HCT116 (cell line): ENCODE results near the gene IFT122. TPM values are rescaled to one million over a fixed set of nuclear protein-coding genes. Genes with fewer than 3 reads are reported as not detected.

Experiments used
- ATAC-seq: fragments of 200-7000 bp; cut with Tn5 transposase; 2 replicates; pipeline ENCODE4 v1.9.1; 2020; ENCODE audit warnings: mild to moderate bottlenecking, moderate library complexity
- BruUV-seq: library from RNA; stranded (reverse); fragments of 400-500 nt; replicated peaks from 2 replicates; lab custom pipeline; 2021; lab: Mats Ljungman, UMichigan
- CTCF ChIA-PET: fragments of 300-600 bp; sonication (Branson Sonifier 250); formaldehyde crosslinking; loops from one replicate; lab custom pipeline; 2021; ENCODE audit warnings: antibody characterized with exemption; lab: Charles Lee
- POLR2A ChIA-PET: fragments of 300-600, 350-600 bp; sonication (Branson Sonifier 250); formaldehyde crosslinking; loops from one replicate; lab custom pipeline; 2021; ENCODE audit warnings: antibody characterized with exemption; lab: Charles Lee
- RAD21 ChIA-PET, 2 experiments: fragments of 300-600 bp; sonication (Branson Sonifier 250); formaldehyde crosslinking; loops; one replicate each; lab custom pipeline; 2023; ENCODE audit warnings: low total read pairs in 2 of 2; ENCODE audit not compliant: uncharacterized antibody in 2 of 2, unreplicated experiment in 2 of 2, low non-redundant PET in 1 of 2; lab: Charles Lee
- DNase-seq: peaks from one replicate; pipeline ENCODE4 v3.0.0-alpha.2; 2010; ENCODE audit warnings: low read depth, low spot score
- H2AFZ ChIP-seq: fragments of 200-600 bp; shearing (Covaris generic), sonication (generic); 2 replicates; pipeline ENCODE4 v1.6.1; 2017; ENCODE audit warnings: low read depth, mixed run types, mixed read lengths, antibody characterized with exemption, low read length; ENCODE audit not compliant: poor library complexity, severe bottlenecking
- H3K27ac ChIP-seq: 2 replicates; pipeline ENCODE4 v1.5.1; 2012; ENCODE audit warnings: low read depth, low read length
- H3K27me3 ChIP-seq: fragments of 200-600 bp; sonication (generic); 2 replicates; pipeline ENCODE4 v1.6.1; 2016; ENCODE audit warnings: mixed run types, low read length, mixed read lengths; ENCODE audit not compliant: insufficient read depth
- H3K36me3 ChIP-seq, 2 experiments: fragments of 200-500 bp in 1 of 2; fragments of 200-600 bp in 1 of 2; sonication (Bioruptor generic) in 1 of 2; sonication (generic) in 1 of 2; 2 replicates each; pipeline versions ENCODE4 v1.5.1 to v1.6.1; 2014 to 2016; ENCODE audit warnings: low read length in 2 of 2, inconsistent platforms in 1 of 2, mixed read lengths in 1 of 2, mixed run types in 1 of 2; ENCODE audit not compliant: insufficient read depth in 2 of 2, control insufficient read depth in 1 of 2
- H3K4me1 ChIP-seq, 2 experiments: fragments of 200-600 bp in 1 of 2; sonication (generic) in 1 of 2; 2 replicates each; pipeline versions ENCODE4 v1.5.1 to v1.6.1; 2012 to 2017; ENCODE audit warnings: low read length in 2 of 2, inconsistent platforms in 1 of 2, mild to moderate bottlenecking in 1 of 2, mixed read lengths in 1 of 2, mixed run types in 1 of 2, moderate library complexity in 1 of 2; ENCODE audit not compliant: insufficient read depth in 2 of 2, control insufficient read depth in 1 of 2
- H3K4me2 ChIP-seq: fragments of 200-600 bp; sonication (generic); 2 replicates; pipeline ENCODE4 v1.6.1; 2017; ENCODE audit warnings: mixed run types, low read length, mixed read lengths
- H3K4me3 ChIP-seq, 2 experiments: fragments of 200-600 bp in 1 of 2; sonication (generic) in 1 of 2; replicated peaks in 1 of 2; 2 replicates each; pipeline ENCODE4 v1.5.1; 2011 to 2016; ENCODE audit warnings: low read length in 2 of 2, control low read depth in 1 of 2, low read depth in 1 of 2, mild to moderate bottlenecking in 1 of 2, mixed read lengths in 1 of 2, mixed run types in 1 of 2
- H3K79me2 ChIP-seq: fragments of 200-600 bp; sonication (generic); 2 replicates; pipeline ENCODE4 v1.6.1; 2017; ENCODE audit warnings: mild to moderate bottlenecking, mixed run types, low read length, moderate library complexity, mixed read lengths; ENCODE audit not compliant: insufficient read depth
- H3K9ac ChIP-seq: fragments of 200-600 bp; sonication (generic); 2 replicates; pipeline ENCODE4 v1.6.1; 2016; ENCODE audit warnings: low read length, mixed read lengths
- H3K9me2 ChIP-seq: fragments of 200-600 bp; sonication (generic), shearing (Covaris generic); 2 replicates; pipeline ENCODE4 v1.6.1; 2017; ENCODE audit warnings: mixed run types, mild to moderate bottlenecking, moderate library complexity; ENCODE audit not compliant: insufficient read depth
- H3K9me3 ChIP-seq, 2 experiments: fragments of 200-500 bp in 1 of 2; fragments of 200-600 bp in 1 of 2; sonication (Bioruptor generic) in 1 of 2; sonication (generic) in 1 of 2; 2 replicates each; pipeline ENCODE4 v1.6.1; 2014 to 2017; ENCODE audit warnings: low read length in 2 of 2, mixed read lengths in 2 of 2, inconsistent platforms in 1 of 2, low read depth in 1 of 2, mild to moderate bottlenecking in 1 of 2, mixed run types in 1 of 2, moderate library complexity in 1 of 2; ENCODE audit not compliant: control insufficient read depth in 1 of 2, insufficient read depth in 1 of 2
- H4K20me1 ChIP-seq: fragments of 200-600 bp; sonication (generic), shearing (Covaris generic); 2 replicates; pipeline ENCODE4 v1.6.1; 2017; ENCODE audit warnings: mixed run types, mild to moderate bottlenecking, moderate library complexity; ENCODE audit not compliant: insufficient read depth
- CBX3 ChIP-seq: IDR thresholded peaks from 2 replicates; pipeline ENCODE4 v1.6.1; 2012; ENCODE audit warnings: low read depth
- EGR1 ChIP-seq: IDR thresholded peaks from 2 replicates; pipeline ENCODE4 v1.6.1; 2012; ENCODE audit warnings: low read depth
- EZH2phosphoT487 ChIP-seq: fragments of 200-600 bp; IDR thresholded peaks from 2 replicates; pipeline ENCODE4 v1.6.1; 2018; ENCODE audit warnings: antibody characterized with exemption, borderline replicate concordance
- FOSL1 ChIP-seq: IDR thresholded peaks from 2 replicates; pipeline ENCODE4 v1.6.1; 2012; ENCODE audit warnings: low read depth
- MAX ChIP-seq: IDR thresholded peaks from 2 replicates; pipeline ENCODE4 v1.6.1; 2012
- RAD21 ChIP-seq: IDR thresholded peaks from 2 replicates; pipeline ENCODE4 v1.6.1; 2012; ENCODE audit warnings: low read depth, mild to moderate bottlenecking
- SRF ChIP-seq: IDR thresholded peaks from 2 replicates; pipeline ENCODE4 v1.6.1; 2012; ENCODE audit warnings: low read depth
- TCF7L2 ChIP-seq: IDR thresholded peaks from 2 replicates; pipeline ENCODE4 v1.7.0; 2011; ENCODE audit warnings: borderline replicate concordance, inconsistent platforms; ENCODE audit not compliant: insufficient read depth, insufficient read length; ENCODE audit errors: extremely low read depth
- YY1 ChIP-seq: IDR thresholded peaks from 2 replicates; pipeline ENCODE4 v1.6.1; 2011; ENCODE audit warnings: low read length, low read depth, moderate library complexity, mild to moderate bottlenecking; ENCODE audit not compliant: insufficient replicate concordance; ENCODE audit errors: extremely low read depth
- ZBTB33 ChIP-seq: IDR thresholded peaks from 2 replicates; pipeline ENCODE4 v1.6.1; 2011; ENCODE audit warnings: mild to moderate bottlenecking, low read length, moderate library complexity; ENCODE audit not compliant: insufficient replicate concordance; ENCODE audit errors: extremely low read depth
- ZFX ChIP-seq: fragments of 450-650 bp; IDR thresholded peaks from 2 replicates; pipeline ENCODE4 v1.6.1; 2017
- ZNF274 ChIP-seq: fragments of 200-500 bp; sonication (Bioruptor generic); IDR thresholded peaks from 2 replicates; pipeline ENCODE4 v1.6.1; 2014; ENCODE audit warnings: mild to moderate bottlenecking, low read depth, low read length, inconsistent platforms
- intact Hi-C: fragments of 100-400 bp; cut with micrococcal nuclease; formaldehyde crosslinking; loops from 2 replicates; pipeline ENCODE4 v1.10.0; 2022
- total RNA-seq: library from RNA; stranded (reverse); gene quantifications from one replicate; pipeline ENCODE4 v1.2.1, GENCODE V29; 2021; ENCODE audit not compliant: unreplicated experiment
- TF ChIP-seq, protein P1 (sequence below), 3 experiments: fragments of 200-600 bp in 1 of 3; sonication (generic) in 1 of 3; IDR thresholded peaks in 2 of 3; conservative IDR thresholded peaks in 1 of 3; 2 replicates each; pipeline ENCODE4 v1.5.1; 2012 to 2017; ENCODE audit warnings: low read depth in 2 of 3, low read length in 2 of 3, antibody characterized with exemption in 1 of 3, borderline replicate concordance in 1 of 3, control low read depth in 1 of 3, mild to moderate bottlenecking in 1 of 3, mixed read lengths in 1 of 3, mixed run types in 1 of 3, moderate library complexity in 1 of 3; ENCODE audit not compliant: insufficient read depth in 1 of 3
- TF ChIP-seq, protein P2 (sequence below): IDR thresholded peaks from 2 replicates; pipeline ENCODE4 v1.6.1; 2012

The IFT122 gene
- total RNA-seq, 1 experiment from 2014 or later = 21.4 TPM

DNA sequence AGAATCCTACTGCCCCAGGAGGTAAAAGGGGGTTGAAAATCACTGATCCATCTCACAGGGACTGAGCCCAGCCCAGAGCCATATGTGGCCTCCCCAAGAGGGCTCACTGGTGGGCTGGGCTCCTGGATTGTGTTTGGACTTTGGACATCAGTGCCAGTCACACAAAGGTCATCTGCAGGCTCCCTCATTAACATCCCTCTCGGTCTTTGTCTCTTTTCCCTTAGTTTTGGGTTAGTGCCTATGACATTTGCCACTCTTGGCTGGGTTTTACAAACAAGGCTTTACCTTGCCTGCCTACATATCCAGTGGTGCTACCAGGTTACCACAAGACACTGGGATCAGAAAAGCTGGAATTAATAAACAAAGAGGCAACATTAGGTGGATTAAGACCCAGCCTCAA, 27.9 kb downstream of the IFT122 start:
- DNase-seq = no peak
- no peaks in the 10 kb centered on the region for H3K27me3 ChIP-seq
- no peak overlapping the region for H3K4me3 ChIP-seq
- H4K20me1 ChIP-seq = no peaks in the 10 kb centered on the region
- no peak overlapping the region for H3K4me2 ChIP-seq
- no peaks in the 10 kb centered on the region for H3K9me2 ChIP-seq
- ChIA-PET RAD21 (no interaction called here), POLR2A (no interaction called here), CTCF (no interaction called here)
- H3K36me3 ChIP-seq = 0 out of 4 replicates have a peak, but pooled peaks cover 2 to 11% of the 10 kb centered on the region in 2 experiments
- intact Hi-C loops = no loop called here
- no TSS peak for BruUV-seq
- no peak overlapping the region for H2AFZ ChIP-seq
- H3K9ac ChIP-seq = no peak overlapping the region
- H3K27ac ChIP-seq = no peak overlapping the region
- no peak for ATAC-seq
- no peaks in the 10 kb centered on the region for H3K9me3 ChIP-seq
- no peaks in the 10 kb centered on the region for H3K4me1 ChIP-seq
- H3K79me2 ChIP-seq = no peaks in the 10 kb centered on the region
- TF ChIP-seq CBX3 = no peak
- no peak for TF ChIP-seq ZBTB33
- TF ChIP-seq, protein P1, sequence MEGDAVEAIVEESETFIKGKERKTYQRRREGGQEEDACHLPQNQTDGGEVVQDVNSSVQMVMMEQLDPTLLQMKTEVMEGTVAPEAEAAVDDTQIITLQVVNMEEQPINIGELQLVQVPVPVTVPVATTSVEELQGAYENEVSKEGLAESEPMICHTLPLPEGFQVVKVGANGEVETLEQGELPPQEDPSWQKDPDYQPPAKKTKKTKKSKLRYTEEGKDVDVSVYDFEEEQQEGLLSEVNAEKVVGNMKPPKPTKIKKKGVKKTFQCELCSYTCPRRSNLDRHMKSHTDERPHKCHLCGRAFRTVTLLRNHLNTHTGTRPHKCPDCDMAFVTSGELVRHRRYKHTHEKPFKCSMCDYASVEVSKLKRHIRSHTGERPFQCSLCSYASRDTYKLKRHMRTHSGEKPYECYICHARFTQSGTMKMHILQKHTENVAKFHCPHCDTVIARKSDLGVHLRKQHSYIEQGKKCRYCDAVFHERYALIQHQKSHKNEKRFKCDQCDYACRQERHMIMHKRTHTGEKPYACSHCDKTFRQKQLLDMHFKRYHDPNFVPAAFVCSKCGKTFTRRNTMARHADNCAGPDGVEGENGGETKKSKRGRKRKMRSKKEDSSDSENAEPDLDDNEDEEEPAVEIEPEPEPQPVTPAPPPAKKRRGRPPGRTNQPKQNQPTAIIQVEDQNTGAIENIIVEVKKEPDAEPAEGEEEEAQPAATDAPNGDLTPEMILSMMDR (IDR thresholded peaks at IDR 0.05 in 2 of 3, conservative IDR thresholded peaks at IDR 0.05 in 1 of 3; ENCODE audit: borderline replicate concordance in 1 of 3, insufficient read depth in 1 of 3, low read depth in 2 of 3, low read length in 2 of 3) = no peak
- no peak for TF ChIP-seq YY1
- no peak for TF ChIP-seq SRF
- TF ChIP-seq RAD21 = no peak
- TF ChIP-seq, protein P2, sequence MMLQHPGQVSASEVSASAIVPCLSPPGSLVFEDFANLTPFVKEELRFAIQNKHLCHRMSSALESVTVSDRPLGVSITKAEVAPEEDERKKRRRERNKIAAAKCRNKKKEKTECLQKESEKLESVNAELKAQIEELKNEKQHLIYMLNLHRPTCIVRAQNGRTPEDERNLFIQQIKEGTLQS = no peak
- TF ChIP-seq ZFX = no peak
- no peak for TF ChIP-seq TCF7L2
- TF ChIP-seq ZNF274 = no peak
- no peak for TF ChIP-seq EGR1
- TF ChIP-seq FOSL1 = no peak
- no peak for TF ChIP-seq EZH2phosphoT487
- no peak for TF ChIP-seq MAX
- TF ChIP-seq, all 23 proteins: peak for 0
